HEK293T (cell line): Measurements from ENCODE around the gene IL10RB.

Source experiments
- ARNT ChIP-seq: fragments of 450-650 bp; IDR thresholded peaks from 2 replicates; pipeline ENCODE4 v1.6.1; 2017; ENCODE audit warnings: mild to moderate bottlenecking
- BHLHE40 ChIP-seq: fragments of 450-650 bp; IDR thresholded peaks from 2 replicates; pipeline ENCODE4 v1.6.1; 2016; ENCODE audit warnings: mild to moderate bottlenecking, moderate library complexity, borderline replicate concordance
- CTBP1 ChIP-seq: fragments of 450-650 bp; IDR thresholded peaks from 2 replicates; pipeline ENCODE4 v1.6.1; 2016; ENCODE audit warnings: borderline replicate concordance
- HDGF ChIP-seq: fragments of 450-650 bp; IDR thresholded peaks from 2 replicates; pipeline ENCODE4 v1.6.1; 2017; ENCODE audit warnings: antibody characterized with exemption, borderline replicate concordance

DNA sequence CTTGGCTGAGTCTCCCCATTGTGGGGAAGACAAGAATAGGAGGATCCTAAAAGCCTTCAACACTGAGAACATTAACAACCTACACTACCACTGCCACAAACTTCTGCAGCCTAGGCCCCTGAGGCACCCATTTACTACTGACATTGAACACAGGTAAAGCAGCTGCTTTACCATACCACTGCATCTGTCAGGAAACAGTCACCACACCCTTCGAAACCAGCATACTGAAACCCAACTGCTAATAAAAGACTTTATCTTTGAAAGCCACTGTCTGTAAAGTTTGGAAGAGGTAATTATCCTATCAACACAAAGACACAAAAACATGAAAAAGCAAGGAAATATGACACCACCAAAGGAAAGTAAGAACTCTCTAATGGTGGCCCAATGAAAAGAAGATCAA is 66.0 kb downstream of the IL10RB start:
- no peak for TF ChIP-seq BHLHE40
- TF ChIP-seq HDGF = no peak
- TF ChIP-seq CTBP1 = no peak
- TF ChIP-seq ARNT = no peak
